ENCODE results near the gene BMI1.

DNA sequence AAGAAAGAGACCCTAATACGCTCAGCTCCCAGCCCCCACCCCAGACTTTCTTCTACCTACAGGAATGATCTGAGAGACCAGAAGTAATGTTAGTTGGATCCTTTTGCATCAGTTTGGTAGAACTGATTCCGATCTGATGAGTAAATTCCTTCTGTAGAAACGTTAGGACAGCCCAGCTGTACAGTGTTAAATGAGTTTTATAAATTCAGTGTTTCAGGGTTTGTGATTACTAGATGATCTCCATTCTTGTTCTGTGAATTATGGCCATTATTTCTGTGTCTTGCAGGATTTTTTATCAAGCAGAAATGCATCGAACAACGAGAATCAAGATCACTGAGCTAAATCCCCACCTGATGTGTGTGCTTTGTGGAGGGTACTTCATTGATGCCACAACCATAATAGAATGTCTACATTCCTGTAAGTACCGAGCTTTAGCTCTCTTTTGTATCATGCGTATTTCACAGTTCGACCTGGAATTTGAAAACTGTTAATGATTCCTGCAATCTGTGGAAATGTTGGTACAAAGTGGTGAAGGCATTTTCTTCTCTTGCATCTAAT, 5.3 kb downstream of the BMI1 start:
- TF ChIP-seq, protein P1, sequence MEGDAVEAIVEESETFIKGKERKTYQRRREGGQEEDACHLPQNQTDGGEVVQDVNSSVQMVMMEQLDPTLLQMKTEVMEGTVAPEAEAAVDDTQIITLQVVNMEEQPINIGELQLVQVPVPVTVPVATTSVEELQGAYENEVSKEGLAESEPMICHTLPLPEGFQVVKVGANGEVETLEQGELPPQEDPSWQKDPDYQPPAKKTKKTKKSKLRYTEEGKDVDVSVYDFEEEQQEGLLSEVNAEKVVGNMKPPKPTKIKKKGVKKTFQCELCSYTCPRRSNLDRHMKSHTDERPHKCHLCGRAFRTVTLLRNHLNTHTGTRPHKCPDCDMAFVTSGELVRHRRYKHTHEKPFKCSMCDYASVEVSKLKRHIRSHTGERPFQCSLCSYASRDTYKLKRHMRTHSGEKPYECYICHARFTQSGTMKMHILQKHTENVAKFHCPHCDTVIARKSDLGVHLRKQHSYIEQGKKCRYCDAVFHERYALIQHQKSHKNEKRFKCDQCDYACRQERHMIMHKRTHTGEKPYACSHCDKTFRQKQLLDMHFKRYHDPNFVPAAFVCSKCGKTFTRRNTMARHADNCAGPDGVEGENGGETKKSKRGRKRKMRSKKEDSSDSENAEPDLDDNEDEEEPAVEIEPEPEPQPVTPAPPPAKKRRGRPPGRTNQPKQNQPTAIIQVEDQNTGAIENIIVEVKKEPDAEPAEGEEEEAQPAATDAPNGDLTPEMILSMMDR (IDR thresholded peaks at IDR 0.05; ENCODE audit: borderline replicate concordance, extremely low read depth, low read length, poor library complexity, severe bottlenecking) = no peak
- no peak for TF ChIP-seq EZH2 (IDR thresholded peaks at IDR 0.05; ENCODE audit: borderline replicate concordance, low read depth, low read length, severe bottlenecking)

Data from DND-41 (cell line).